ENCODE measurements around the gene SEPTIN7. TPM values are rescaled to one million over a fixed set of nuclear protein-coding genes. Genes with fewer than 3 reads are reported as not detected.

The SEPTIN7 gene
- total RNA-seq, 2 experiments from 2014 or later, result 231 to 235 TPM

DNA sequence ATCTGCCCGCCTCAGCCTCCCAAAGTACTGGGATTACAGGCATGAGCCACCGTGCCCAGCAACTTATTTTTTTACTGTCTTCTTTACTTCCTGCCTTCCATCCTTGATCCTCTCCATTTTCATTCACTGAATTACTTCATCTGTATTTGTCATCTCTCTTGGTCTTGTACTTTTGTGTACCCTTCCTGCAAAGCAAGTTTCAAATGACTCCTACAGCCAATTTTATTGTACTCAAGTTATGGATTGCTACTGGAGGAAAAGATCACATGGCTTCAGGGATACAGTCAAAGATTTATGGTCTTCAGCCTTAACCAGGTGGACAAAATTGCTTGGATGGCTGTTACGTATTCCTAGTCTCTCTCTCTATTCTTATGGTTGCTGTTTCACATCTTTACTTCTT lies 22.6 kb downstream of the SEPTIN7 start:
- Mint-ChIP-seq H3K4me3 (no peak overlapping the region), H3K9me3 (peaks cover 17% of the 10 kb centered on the region), H3K27me3 (no peaks in the 10 kb centered on the region), H3K4me1 (ENCODE audit: low read depth) (peaks cover 42% of the 10 kb centered on the region), H3K36me3 (ENCODE audit: low read depth) (peaks cover 36% of the 10 kb centered on the region), H3K27ac (no peak overlapping the region)
- POLR2A ChIA-PET, result no interaction called here
- DNase-seq, result no peak
- intact Hi-C loops (cut with micrococcal nuclease), result no loop called here
- ATAC-seq, result peak; percentile 38
- TF ChIP-seq, protein P1, sequence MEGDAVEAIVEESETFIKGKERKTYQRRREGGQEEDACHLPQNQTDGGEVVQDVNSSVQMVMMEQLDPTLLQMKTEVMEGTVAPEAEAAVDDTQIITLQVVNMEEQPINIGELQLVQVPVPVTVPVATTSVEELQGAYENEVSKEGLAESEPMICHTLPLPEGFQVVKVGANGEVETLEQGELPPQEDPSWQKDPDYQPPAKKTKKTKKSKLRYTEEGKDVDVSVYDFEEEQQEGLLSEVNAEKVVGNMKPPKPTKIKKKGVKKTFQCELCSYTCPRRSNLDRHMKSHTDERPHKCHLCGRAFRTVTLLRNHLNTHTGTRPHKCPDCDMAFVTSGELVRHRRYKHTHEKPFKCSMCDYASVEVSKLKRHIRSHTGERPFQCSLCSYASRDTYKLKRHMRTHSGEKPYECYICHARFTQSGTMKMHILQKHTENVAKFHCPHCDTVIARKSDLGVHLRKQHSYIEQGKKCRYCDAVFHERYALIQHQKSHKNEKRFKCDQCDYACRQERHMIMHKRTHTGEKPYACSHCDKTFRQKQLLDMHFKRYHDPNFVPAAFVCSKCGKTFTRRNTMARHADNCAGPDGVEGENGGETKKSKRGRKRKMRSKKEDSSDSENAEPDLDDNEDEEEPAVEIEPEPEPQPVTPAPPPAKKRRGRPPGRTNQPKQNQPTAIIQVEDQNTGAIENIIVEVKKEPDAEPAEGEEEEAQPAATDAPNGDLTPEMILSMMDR (IDR thresholded peaks at IDR 0.05), result no peak
- CTCF ChIA-PET, result interaction anchor here (1.8 kb wide), 1 partner anchor 22 kb away, joined by 8 read pairs; the partner anchor contains the start of gene SEPTIN7

DNA sequence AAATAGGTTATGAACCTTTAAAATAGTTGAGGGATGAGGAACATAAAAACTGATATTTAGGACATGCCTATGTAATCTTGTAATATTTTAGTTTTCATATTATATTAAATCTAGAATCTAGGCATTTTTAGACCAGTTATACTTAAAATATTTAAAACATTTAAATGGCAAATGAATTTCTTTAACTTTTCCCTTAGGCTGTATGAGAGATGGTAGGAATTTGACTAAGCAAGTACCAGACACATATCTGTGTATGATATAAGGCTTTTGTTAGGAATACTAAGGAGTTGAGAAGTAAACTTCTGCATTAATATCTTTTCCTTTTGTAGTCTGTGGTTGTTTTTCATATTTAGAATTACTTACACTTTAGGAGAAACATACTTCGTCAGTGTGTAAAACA lies 25.1 kb downstream of the SEPTIN7 start:
- TF ChIP-seq, protein P1 (IDR thresholded peaks at IDR 0.05), result no peak
- Mint-ChIP-seq H3K27me3 (no peaks in the 10 kb centered on the region), H3K9me3 (peaks cover 2% of the 10 kb centered on the region), H3K27ac (no peak overlapping the region), H3K4me3 (no peak overlapping the region), H3K36me3 (ENCODE audit: low read depth) (peaks cover 29% of the 10 kb centered on the region), H3K4me1 (ENCODE audit: low read depth) (peaks cover 39% of the 10 kb centered on the region)
- ChIA-PET CTCF (interaction anchor here (1.4 kb wide), 1 partner anchor 81 kb away, joined by 4 read pairs; no protein-coding TSS in a partner anchor), POLR2A (no interaction called here)
- intact Hi-C loops (cut with micrococcal nuclease), result no loop called here
- ATAC-seq, result no peak
- DNase-seq, result no peak

DNA sequence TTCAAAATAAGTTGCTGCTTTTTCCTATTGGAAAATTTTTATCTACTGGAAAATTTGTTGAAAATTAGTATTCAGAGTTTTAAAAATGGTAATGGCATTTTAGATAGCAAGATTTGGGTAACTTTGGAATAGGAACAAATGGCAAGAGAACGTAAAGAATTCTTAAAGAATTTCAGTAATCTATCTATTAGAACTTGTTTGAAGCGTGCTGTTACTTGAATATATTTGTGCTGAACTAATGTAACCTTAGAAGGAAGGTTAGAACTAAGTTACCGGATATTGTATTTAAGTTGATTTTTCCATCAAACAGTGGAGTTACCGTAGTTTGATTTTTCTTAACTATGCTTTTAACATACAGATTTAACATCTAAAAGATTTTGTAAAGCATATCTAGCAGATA lies 25.9 kb downstream of the SEPTIN7 start:
- DNase-seq (no peak), ATAC-seq (no peak)
- Mint-ChIP-seq H3K9me3 (peaks cover 2% of the 10 kb centered on the region), H3K27ac (no peak overlapping the region), H3K4me3 (no peak overlapping the region), H3K36me3 (ENCODE audit: low read depth) (peaks cover 26% of the 10 kb centered on the region), H3K27me3 (no peaks in the 10 kb centered on the region), H3K4me1 (ENCODE audit: low read depth) (peaks cover 40% of the 10 kb centered on the region)
- ChIA-PET POLR2A (no interaction called here), CTCF (no interaction called here)
- intact Hi-C loops (cut with micrococcal nuclease), result no loop called here
- TF ChIP-seq, protein P1 (IDR thresholded peaks at IDR 0.05), result no peak

DNA sequence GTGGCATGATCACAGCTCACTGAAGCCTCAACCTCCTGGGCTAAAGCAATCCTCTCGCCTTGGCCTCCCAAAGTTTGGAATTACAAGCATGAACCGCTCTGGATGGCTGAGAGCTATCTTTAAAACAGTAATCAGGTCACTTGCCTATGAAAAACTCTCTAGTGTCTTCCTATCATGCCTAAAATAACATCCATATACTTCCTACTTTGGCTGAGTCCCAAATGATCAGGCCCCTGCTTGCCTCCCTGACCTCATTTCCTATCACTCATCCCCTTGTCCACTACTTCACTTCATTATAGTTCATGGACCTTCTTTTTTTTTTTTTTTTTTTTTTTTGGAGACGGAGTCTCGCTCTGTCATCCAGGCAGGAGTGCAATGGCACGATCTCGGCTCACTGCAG lies 28.0 kb downstream of the SEPTIN7 start:
- Mint-ChIP-seq H3K36me3 (ENCODE audit: low read depth) (peaks cover 37% of the 10 kb centered on the region), H3K4me3 (no peak overlapping the region), H3K4me1 (ENCODE audit: low read depth) (peaks cover 45% of the 10 kb centered on the region), H3K27ac (no peak overlapping the region), H3K27me3 (no peaks in the 10 kb centered on the region), H3K9me3 (no peaks in the 10 kb centered on the region)
- ATAC-seq, result no peak
- no peak for DNase-seq
- TF ChIP-seq, protein P1 (IDR thresholded peaks at IDR 0.05), result no peak
- POLR2A ChIA-PET, result interaction anchor here (0.6 to 1.4 kb wide), 2 partner anchors 9 to 120 kb away, joined by 3 read pairs; no protein-coding TSS in a partner anchor
- intact Hi-C loops (cut with micrococcal nuclease), result no loop called here
- CTCF ChIA-PET, result interaction anchor here (0.6 kb wide), 1 partner anchor 238 kb away, joined by 3 read pairs; no protein-coding TSS in a partner anchor

DNA sequence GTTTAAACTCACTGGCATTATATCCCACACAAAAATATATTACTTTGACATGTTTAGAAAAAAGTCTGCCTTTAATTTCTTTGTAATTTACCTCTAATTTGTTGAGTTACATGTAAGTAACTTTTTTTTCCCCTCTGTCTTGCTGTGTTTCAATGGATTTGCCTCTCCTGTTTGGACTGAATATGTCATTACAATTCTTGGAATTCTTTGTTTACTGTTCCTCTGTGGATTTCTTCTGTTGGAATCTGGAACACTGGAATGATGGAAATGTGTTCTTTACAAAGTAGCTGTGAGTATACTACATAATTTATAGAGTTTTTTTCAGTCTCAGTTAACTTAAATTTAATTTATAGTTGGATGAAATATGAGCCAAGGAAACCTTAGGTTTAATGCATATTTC lies 30.4 kb downstream of the SEPTIN7 start:
- Mint-ChIP-seq H3K27me3 (no peaks in the 10 kb centered on the region), H3K4me1 (ENCODE audit: low read depth) (peaks cover 58% of the 10 kb centered on the region), H3K27ac (no peak overlapping the region), H3K4me3 (no peak overlapping the region), H3K36me3 (ENCODE audit: low read depth) (peaks cover 51% of the 10 kb centered on the region), H3K9me3 (no peaks in the 10 kb centered on the region)
- POLR2A ChIA-PET, result interaction anchor here (0.6 to 1.9 kb wide), 2 partner anchors 31 to 112 kb away, joined by 4 to 8 read pairs; partner anchors contain the start of gene SEPTIN7
- intact Hi-C loops (cut with micrococcal nuclease), result no loop called here
- DNase-seq (no peak), ATAC-seq (no peak)
- TF ChIP-seq, protein P1 (IDR thresholded peaks at IDR 0.05), result no peak
- CTCF ChIA-PET, result interaction anchor here (1.3 kb wide), 1 partner anchor 26 kb away, joined by 3 read pairs; no protein-coding TSS in a partner anchor

Measured in activated CD8-positive, alpha-beta T cell treated with anti-CD3 and anti-CD28 coated beads for 36 hours (primary cell).